GM15510 (cell line): ENCODE data around the gene TNFSF11.

Source experiments
- POLR2A ChIP-seq: IDR thresholded peaks from 3 replicates; pipeline ENCODE4 v1.6.1; 2011; ENCODE audit warnings: borderline replicate concordance; ENCODE audit not compliant: insufficient read length; ENCODE audit errors: extremely low read depth

The TNFSF11 gene

GRCh38 chr13:42548731-42549551 is 25.0 kb upstream of the TNFSF11 start:
- TF ChIP-seq POLR2A = no peak

GRCh38 chr13:42549552-42549936 is 24.4 kb upstream of the TNFSF11 start:
- no peak for TF ChIP-seq POLR2A

GRCh38 chr13:42551611-42552010 is 22.3 kb upstream of the TNFSF11 start:
- TF ChIP-seq POLR2A = no peak

GRCh38 chr13:42553098-42554046 is 20.6 kb upstream of the TNFSF11 start:
- no peak for TF ChIP-seq POLR2A

GRCh38 chr13:42559057-42559456 is 14.9 kb upstream of the TNFSF11 start:
- no peak for TF ChIP-seq POLR2A

GRCh38 chr13:42561752-42562467 is 12.0 kb upstream of the TNFSF11 start:
- no peak for TF ChIP-seq POLR2A

- TF ChIP-seq POLR2A = no peak
Observed at GRCh38 chr13:42567906-42568305, 6.0 kb upstream of the TNFSF11 start.

- no peak for TF ChIP-seq POLR2A
Observed at GRCh38 chr13:42569576-42570344, 4.2 kb upstream of the TNFSF11 start.

- no peak for TF ChIP-seq POLR2A
Observed at GRCh38 chr13:42571895-42572294, 2.1 kb upstream of the TNFSF11 start.

GRCh38 chr13:42574435-42575311 is 721 bp downstream of the TNFSF11 start:
- peak; percentile 51 for TF ChIP-seq POLR2A

GRCh38 chr13:42575938-42576337 is 2.0 kb downstream of the TNFSF11 start:
- TF ChIP-seq POLR2A = no peak

- TF ChIP-seq POLR2A = no peak
Observed at GRCh38 chr13:42577538-42577937, 3.6 kb downstream of the TNFSF11 start.

GRCh38 chr13:42580644-42581043 is 6.7 kb downstream of the TNFSF11 start:
- TF ChIP-seq POLR2A = no peak
